GM19455 (cell line): Measurements from ENCODE around the gene SMC1A.

ENCODE experiments used
- ATAC-seq: cut with Tn5 transposase; IDR thresholded peaks from one replicate; pipeline ENCODE4 v1.9.1; 2021; ENCODE audit not compliant: unreplicated experiment

The SMC1A gene

GRCh38 chrX:53347948-53348347 is 74.5 kb downstream of the SMC1A start:
- no peak for ATAC-seq

GRCh38 chrX:53340852-53341645 is 81.4 kb downstream of the SMC1A start:
- ATAC-seq = no peak

- ATAC-seq = no peak
Observed at GRCh38 chrX:53337101-53337500, 85.4 kb downstream of the SMC1A start.

GRCh38 chrX:53333853-53334252 is 88.6 kb downstream of the SMC1A start:
- no peak for ATAC-seq

GRCh38 chrX:53332204-53332603 is 90.2 kb downstream of the SMC1A start:
- ATAC-seq = no peak

- no peak for ATAC-seq
Observed at GRCh38 chrX:53330331-53330730, 92.1 kb downstream of the SMC1A start.

GRCh38 chrX:53324803-53325202 is 97.7 kb downstream of the SMC1A start:
- no peak for ATAC-seq
